ENCODE data around the gene NEU2. TPM values are rescaled to one million over a fixed set of nuclear protein-coding genes. Genes with fewer than 3 reads are reported as not detected.

Gene NEU2
- total RNA-seq, 2 experiments from 2014 or later = not detected

DNA sequence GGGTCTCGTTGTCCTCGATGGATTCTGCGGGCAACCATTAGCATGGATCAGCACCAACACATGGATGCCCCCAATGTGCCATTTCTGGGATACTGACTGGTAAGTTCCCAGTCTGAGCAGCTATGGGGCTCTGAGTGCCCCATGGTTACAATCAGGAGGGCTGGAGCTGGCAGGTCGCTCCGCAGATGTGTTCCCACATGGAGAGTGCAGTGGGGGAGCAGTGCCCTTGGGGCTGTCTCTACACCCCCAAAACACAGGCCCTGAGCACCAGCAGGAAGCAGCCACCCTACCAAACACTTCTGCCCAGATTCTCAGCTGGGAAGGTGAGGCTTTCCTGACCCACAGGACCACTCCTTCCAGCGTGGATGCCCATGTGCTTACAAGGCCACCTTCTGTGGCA is 27.4 kb upstream of the NEU2 start:
- no peaks in the 10 kb centered on the region for H3K9me3 Mint-ChIP-seq
- ChIA-PET POLR2A (no interaction called here), CTCF (no interaction called here)
- intact Hi-C loops (cut with micrococcal nuclease) = no loop called here
- H3K4me3 Mint-ChIP-seq = no peak overlapping the region
- TF ChIP-seq, protein P1, sequence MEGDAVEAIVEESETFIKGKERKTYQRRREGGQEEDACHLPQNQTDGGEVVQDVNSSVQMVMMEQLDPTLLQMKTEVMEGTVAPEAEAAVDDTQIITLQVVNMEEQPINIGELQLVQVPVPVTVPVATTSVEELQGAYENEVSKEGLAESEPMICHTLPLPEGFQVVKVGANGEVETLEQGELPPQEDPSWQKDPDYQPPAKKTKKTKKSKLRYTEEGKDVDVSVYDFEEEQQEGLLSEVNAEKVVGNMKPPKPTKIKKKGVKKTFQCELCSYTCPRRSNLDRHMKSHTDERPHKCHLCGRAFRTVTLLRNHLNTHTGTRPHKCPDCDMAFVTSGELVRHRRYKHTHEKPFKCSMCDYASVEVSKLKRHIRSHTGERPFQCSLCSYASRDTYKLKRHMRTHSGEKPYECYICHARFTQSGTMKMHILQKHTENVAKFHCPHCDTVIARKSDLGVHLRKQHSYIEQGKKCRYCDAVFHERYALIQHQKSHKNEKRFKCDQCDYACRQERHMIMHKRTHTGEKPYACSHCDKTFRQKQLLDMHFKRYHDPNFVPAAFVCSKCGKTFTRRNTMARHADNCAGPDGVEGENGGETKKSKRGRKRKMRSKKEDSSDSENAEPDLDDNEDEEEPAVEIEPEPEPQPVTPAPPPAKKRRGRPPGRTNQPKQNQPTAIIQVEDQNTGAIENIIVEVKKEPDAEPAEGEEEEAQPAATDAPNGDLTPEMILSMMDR (IDR thresholded peaks at IDR 0.05) = no peak
- no peak overlapping the region for H3K27ac Mint-ChIP-seq
- DNase-seq = no peak
- no peaks in the 10 kb centered on the region for H3K27me3 Mint-ChIP-seq
- no peaks in the 10 kb centered on the region for H3K36me3 Mint-ChIP-seq (ENCODE audit: low read depth)
- no peaks in the 10 kb centered on the region for H3K4me1 Mint-ChIP-seq (ENCODE audit: low read depth)
- no peak for ATAC-seq

DNA sequence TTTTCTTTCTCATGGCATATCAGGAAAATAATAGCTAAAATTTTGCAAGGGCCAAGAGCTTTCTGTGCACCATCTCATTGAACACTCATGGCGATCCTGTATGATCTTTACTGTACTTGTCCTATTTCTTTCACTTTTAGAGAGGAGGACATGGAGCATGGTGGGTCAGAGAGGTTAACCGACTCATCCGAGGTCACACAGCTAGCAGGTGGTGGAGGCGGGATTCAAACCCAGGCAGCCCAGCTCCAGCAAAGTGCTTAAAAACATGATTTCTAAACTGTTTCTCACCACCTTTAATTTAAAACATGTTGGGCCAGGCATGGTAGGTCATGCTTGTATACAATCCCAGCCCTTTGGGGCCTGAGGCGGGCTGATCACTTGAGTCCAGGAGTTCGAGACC is 25.8 kb upstream of the NEU2 start:
- ATAC-seq (no peak), DNase-seq (no peak)
- intact Hi-C loops (cut with micrococcal nuclease) = no loop called here
- Mint-ChIP-seq H3K27me3 (no peaks in the 10 kb centered on the region), H3K4me3 (no peak overlapping the region), H3K9me3 (no peaks in the 10 kb centered on the region), H3K4me1 (ENCODE audit: low read depth) (no peaks in the 10 kb centered on the region), H3K36me3 (ENCODE audit: low read depth) (no peaks in the 10 kb centered on the region), H3K27ac (no peak overlapping the region)
- ChIA-PET POLR2A (no interaction called here), CTCF (interaction anchor here (2.4 kb wide), 1 partner anchor 47 kb away, joined by 8 read pairs; no protein-coding TSS in a partner anchor)
- TF ChIP-seq, protein P1 (IDR thresholded peaks at IDR 0.05) = no peak

DNA sequence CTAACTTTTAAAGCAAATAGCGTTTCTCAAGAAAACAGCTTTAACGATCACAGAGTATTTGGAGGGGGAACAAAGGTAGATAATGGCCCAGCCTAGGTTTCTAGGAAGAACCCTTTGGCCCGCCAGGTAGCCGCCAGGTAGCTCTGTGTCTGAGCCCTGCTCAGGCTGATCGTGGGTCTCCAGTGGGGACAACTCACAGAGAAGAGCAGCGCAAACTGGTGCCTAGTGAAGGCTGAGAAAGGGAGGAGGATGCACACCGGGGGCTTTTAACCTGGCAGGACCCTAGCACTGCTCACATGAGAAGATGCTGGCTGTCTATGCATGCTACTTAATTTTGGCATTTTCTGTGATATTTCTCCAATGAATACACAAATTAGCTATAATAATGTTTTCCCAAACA is 25.2 kb upstream of the NEU2 start:
- ChIA-PET CTCF (interaction anchor here (2.4 kb wide), 1 partner anchor 47 kb away, joined by 8 read pairs; no protein-coding TSS in a partner anchor), POLR2A (no interaction called here)
- Mint-ChIP-seq H3K27me3 (no peaks in the 10 kb centered on the region), H3K9me3 (no peaks in the 10 kb centered on the region), H3K4me3 (no peak overlapping the region), H3K4me1 (ENCODE audit: low read depth) (no peaks in the 10 kb centered on the region), H3K36me3 (ENCODE audit: low read depth) (no peaks in the 10 kb centered on the region), H3K27ac (no peak overlapping the region)
- DNase-seq = no peak
- ATAC-seq = no peak
- intact Hi-C loops (cut with micrococcal nuclease) = no loop called here
- TF ChIP-seq, protein P1 (IDR thresholded peaks at IDR 0.05) = no peak

DNA sequence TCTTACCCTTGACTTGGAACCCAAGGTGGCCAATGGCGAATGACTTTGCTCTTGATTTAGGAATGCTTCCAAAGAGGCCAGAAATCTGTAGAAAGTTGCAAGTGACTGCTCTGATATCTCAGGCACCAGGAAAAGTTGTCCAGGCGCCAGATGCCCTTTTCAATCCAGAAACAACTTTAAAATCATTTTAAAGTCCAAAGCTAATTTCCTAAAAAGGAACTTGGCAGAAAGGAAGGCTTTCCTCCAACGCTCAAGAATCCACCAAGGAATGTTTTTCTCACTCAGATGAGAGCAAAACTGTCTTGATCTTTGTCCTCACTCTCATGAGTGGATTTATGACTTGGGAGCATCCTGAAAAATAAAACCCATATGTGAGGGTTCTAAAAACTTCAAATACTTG is 24.7 kb upstream of the NEU2 start:
- Mint-ChIP-seq H3K4me3 (no peak overlapping the region), H3K4me1 (ENCODE audit: low read depth) (no peaks in the 10 kb centered on the region), H3K27ac (no peak overlapping the region), H3K36me3 (ENCODE audit: low read depth) (no peaks in the 10 kb centered on the region), H3K9me3 (no peaks in the 10 kb centered on the region), H3K27me3 (no peaks in the 10 kb centered on the region)
- CTCF ChIA-PET = interaction anchor here (2.4 kb wide), 1 partner anchor 46 kb away, joined by 8 read pairs; no protein-coding TSS in a partner anchor
- DNase-seq = no peak
- no peak for ATAC-seq
- TF ChIP-seq, protein P1 (IDR thresholded peaks at IDR 0.05) = no peak
- intact Hi-C loops (cut with micrococcal nuclease) = no loop called here
- POLR2A ChIA-PET = no interaction called here

DNA sequence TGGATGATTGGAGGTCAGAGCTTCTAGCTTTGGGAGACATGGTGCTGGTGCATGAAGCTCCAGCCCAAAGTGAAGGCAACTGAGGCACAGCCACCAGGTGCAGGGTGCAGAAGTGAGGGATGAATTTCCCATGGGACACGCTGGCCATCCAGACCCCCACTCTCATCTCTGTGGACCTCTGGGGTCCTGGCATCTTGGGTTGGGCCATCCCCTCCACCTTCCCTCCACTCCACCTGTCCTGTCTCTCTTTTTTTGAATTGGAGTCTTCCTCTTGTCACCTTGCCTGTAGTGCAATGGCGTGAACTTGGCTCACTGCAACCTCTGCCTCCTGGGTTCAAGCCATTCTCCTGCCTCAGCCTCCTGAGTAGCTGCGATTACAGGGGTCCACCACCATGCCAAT is 22.8 kb upstream of the NEU2 start:
- Mint-ChIP-seq H3K9me3 (no peaks in the 10 kb centered on the region), H3K36me3 (ENCODE audit: low read depth) (no peaks in the 10 kb centered on the region), H3K4me1 (ENCODE audit: low read depth) (no peaks in the 10 kb centered on the region), H3K27me3 (no peaks in the 10 kb centered on the region), H3K4me3 (no peak overlapping the region), H3K27ac (no peak overlapping the region)
- ChIA-PET CTCF (no interaction called here), POLR2A (no interaction called here)
- TF ChIP-seq, protein P1 (IDR thresholded peaks at IDR 0.05) = no peak
- ATAC-seq (no peak), DNase-seq (no peak)
- intact Hi-C loops (cut with micrococcal nuclease) = no loop called here

All from activated CD8-positive, alpha-beta T cell treated with anti-CD3 and anti-CD28 coated beads for 36 hours (primary cell).